ENCODE results near the gene BCL2L14.

GRCh38 chr12:12048266-12048665 lies 22.5 kb upstream of the BCL2L14 start:
- TF ChIP-seq ZNF274 (IDR thresholded peaks at IDR 0.05; ENCODE audit: low read depth, low read length) (no peak), YY1 (IDR thresholded peaks at IDR 0.05; ENCODE audit: insufficient read depth, insufficient read length) (no peak)
